ENCODE results near the gene GMDS. TPM values are rescaled to one million over a fixed set of nuclear protein-coding genes. Genes with fewer than 3 reads are reported as not detected.

The GMDS gene
- total RNA-seq, 2 experiments from 2014 or later, result 29.2 to 34.3 TPM

DNA sequence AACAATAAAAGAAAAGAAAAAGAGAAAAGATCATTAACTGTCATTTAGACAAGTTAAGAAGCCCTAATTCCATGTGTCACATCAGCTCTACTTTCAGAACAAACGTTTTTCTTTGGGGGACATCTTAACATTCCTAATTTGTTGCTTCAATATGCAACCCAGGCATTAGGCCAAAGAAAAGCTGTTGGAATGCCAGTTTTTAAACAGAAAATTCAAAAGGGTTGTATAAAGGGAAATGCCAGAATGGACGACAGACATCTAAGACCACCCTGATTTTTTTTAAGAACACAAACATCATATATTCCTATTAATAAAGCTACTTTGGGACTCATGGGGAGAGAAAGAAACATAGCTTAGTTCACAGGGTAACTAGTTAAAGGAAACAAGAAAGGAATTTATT is 315.0 kb downstream of the GMDS start:
- POLR2A ChIA-PET, result no interaction called here
- no peak for ATAC-seq (ENCODE audit: low read depth)
- Mint-ChIP-seq H3K9me3 (peaks cover 4% of the 10 kb centered on the region), H3K27ac (no peak overlapping the region), H3K27me3 (no peaks in the 10 kb centered on the region), H3K4me1 (no peaks in the 10 kb centered on the region), H3K4me3 (no peak overlapping the region), H3K36me3 (peaks cover 16% of the 10 kb centered on the region)
- no peak for DNase-seq

DNA sequence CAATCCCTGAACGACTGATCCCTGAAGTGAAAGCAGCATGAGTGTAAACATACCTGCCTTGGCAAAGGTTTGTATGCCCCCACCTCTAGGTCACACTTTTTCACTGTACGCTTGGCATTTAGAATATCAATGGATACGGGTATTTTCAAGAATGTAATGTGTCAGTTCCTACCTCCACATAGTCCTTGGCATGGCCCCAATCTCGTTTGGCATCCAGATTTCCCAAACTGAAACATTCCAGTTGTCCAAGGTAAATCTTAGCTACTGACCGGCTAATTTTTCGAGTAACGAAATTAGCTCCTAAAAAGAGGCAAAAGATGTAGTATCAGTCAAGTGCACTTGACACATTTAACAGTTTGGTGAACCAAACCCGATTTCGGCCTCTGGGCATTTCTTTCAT is 315.5 kb downstream of the GMDS start:
- ATAC-seq (ENCODE audit: low read depth) (no peak), DNase-seq (no peak)
- Mint-ChIP-seq H3K4me1 (no peaks in the 10 kb centered on the region), H3K9me3 (peaks cover 4% of the 10 kb centered on the region), H3K36me3 (peaks cover 16% of the 10 kb centered on the region), H3K4me3 (no peak overlapping the region), H3K27ac (no peak overlapping the region), H3K27me3 (no peaks in the 10 kb centered on the region)
- POLR2A ChIA-PET, result no interaction called here

- Mint-ChIP-seq H3K4me3 (no peak overlapping the region), H3K27ac (no peak overlapping the region), H3K27me3 (no peaks in the 10 kb centered on the region), H3K9me3 (peaks cover 2% of the 10 kb centered on the region), H3K36me3 (peaks cover 15% of the 10 kb centered on the region), H3K4me1 (no peaks in the 10 kb centered on the region)
- ATAC-seq (ENCODE audit: low read depth), result no peak
- POLR2A ChIA-PET, result no interaction called here
- no peak for DNase-seq
Observed at GRCh38 chr6:1925743-1926430, 319.5 kb downstream of the GMDS start.

DNA sequence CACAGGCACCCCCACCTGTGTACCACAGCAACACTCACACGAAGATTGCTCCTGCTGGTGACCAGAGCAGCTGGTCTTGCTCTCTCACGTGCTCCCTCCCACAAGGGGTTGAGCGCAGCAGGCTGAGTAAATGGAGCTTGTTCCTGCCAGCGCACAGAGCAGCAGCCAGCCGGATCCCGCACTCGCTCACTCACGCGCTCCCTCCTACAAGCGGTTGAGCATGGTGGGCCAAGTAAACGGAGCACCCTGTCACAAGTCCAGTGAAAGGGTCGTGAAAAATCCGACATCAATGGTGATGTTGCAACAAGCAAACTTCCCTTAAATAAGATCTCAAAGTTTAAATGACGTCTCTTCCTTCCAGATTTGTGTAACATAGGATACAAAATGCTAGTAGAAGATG is 322.0 kb downstream of the GMDS start:
- ATAC-seq (ENCODE audit: low read depth), result no peak
- Mint-ChIP-seq H3K4me3 (no peak overlapping the region), H3K4me1 (no peaks in the 10 kb centered on the region), H3K9me3 (peaks cover 2% of the 10 kb centered on the region), H3K36me3 (peaks cover 9% of the 10 kb centered on the region), H3K27ac (no peak overlapping the region), H3K27me3 (no peaks in the 10 kb centered on the region)
- POLR2A ChIA-PET, result no interaction called here
- no peak for DNase-seq

DNA sequence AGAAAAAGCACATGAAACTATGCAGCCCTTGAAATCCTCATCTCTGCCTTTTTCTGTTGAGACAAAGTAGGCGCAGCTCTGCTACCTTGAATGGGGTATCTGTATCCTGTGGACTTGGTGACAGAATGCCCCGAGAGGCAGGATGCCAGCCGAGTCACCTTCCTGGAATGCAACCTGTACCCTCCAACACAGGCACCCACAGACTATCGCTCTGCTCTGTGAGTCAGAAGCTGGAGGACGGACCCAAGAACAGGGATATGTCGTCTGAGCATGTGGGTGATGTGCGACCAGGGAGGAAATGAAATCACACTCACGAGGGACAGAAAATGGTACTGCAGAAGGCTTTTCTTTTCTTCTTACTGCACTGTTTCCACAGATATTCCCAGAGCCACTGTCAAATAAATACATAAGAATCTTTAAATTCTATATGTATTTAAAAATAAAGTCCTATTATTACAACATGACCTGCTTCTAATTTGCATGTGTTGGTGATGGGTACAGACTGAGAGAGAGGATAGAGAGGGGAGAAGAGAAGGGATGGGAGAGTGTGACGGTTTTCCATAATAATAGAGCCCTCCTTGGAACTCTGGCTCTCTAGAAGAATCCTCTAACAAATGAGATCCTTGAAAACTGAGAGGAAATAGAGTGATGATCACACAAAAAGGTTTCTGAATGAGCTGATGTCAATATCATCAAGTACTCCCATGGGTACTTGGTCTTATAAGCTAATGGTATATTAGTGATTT is 327.6 kb downstream of the GMDS start:
- ATAC-seq (ENCODE audit: low read depth) (no peak), DNase-seq (no peak)
- Mint-ChIP-seq H3K4me1 (peaks cover 12% of the 10 kb centered on the region), H3K36me3 (peaks cover 5% of the 10 kb centered on the region), H3K9me3 (no peaks in the 10 kb centered on the region), H3K27ac (no peak overlapping the region), H3K4me3 (no peak overlapping the region), H3K27me3 (no peaks in the 10 kb centered on the region)
- POLR2A ChIA-PET, result no interaction called here

- no peak for DNase-seq
- ATAC-seq (ENCODE audit: low read depth), result no peak
- H3K27ac Mint-ChIP-seq, result no peak overlapping the region
- H3K4me1 Mint-ChIP-seq, result peaks cover 12% of the 10 kb centered on the region
- no peaks in the 10 kb centered on the region for H3K27me3 Mint-ChIP-seq
- H3K9me3 Mint-ChIP-seq, result no peaks in the 10 kb centered on the region
- H3K4me3 Mint-ChIP-seq, result no peak overlapping the region
- H3K36me3 Mint-ChIP-seq, result peaks cover 3% of the 10 kb centered on the region
- POLR2A ChIA-PET, result no interaction called here
Observed at GRCh38 chr6:1916334-1917070, 328.9 kb downstream of the GMDS start.

DNA sequence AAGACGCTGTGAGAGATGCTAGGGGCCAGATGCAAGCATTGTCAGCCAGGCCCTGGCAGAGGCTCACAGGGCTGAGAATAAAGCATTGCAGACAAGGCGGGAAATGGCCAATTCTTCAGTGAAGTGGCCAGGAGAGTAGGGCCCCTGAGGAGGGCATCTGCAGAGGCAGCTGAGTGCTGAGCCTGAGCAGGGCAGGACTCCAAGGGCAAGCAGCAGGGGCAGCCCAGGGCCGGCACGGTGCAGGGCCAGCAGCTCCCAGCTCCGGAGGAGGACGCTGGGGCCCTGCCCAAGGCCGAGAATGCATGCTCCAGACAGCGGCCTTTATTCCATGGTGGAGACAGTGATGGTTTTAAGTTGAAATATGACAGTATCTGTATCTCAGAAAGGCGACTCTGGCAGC is 330.2 kb downstream of the GMDS start:
- H3K4me3 Mint-ChIP-seq, result no peak overlapping the region
- no peak for ATAC-seq (ENCODE audit: low read depth)
- peaks cover 3% of the 10 kb centered on the region for H3K36me3 Mint-ChIP-seq
- DNase-seq, result no peak
- H3K4me1 Mint-ChIP-seq, result peaks cover 12% of the 10 kb centered on the region
- H3K9me3 Mint-ChIP-seq, result no peaks in the 10 kb centered on the region
- H3K27me3 Mint-ChIP-seq, result no peaks in the 10 kb centered on the region
- POLR2A ChIA-PET, result no interaction called here
- no peak overlapping the region for H3K27ac Mint-ChIP-seq

GRCh38 chr6:1913577-1913976 is 331.8 kb downstream of the GMDS start:
- Mint-ChIP-seq H3K27ac (no peak overlapping the region), H3K4me3 (no peak overlapping the region), H3K9me3 (no peaks in the 10 kb centered on the region), H3K4me1 (peaks cover 12% of the 10 kb centered on the region), H3K36me3 (peaks cover 5% of the 10 kb centered on the region), H3K27me3 (no peaks in the 10 kb centered on the region)
- ATAC-seq (ENCODE audit: low read depth), result no peak
- DNase-seq, result no peak
- POLR2A ChIA-PET, result no interaction called here

DNA sequence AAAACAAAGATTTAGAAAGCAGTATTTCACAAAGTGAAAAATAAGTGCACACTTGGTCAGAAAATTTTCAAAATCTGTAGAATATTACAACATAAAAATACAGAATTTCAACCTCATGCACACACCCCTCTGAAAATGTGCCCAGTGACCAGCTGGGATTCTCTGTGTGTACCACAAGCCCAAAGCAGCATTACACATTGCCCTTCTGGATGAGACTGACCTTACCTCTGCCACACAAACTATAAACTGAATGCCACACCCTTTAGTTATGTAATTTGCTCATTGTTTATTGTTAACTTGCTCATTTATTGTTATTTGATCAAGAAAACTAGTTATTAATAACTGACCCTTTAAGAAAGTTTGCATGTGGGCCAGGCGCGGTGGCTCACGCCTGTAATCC is 332.7 kb downstream of the GMDS start:
- ATAC-seq (ENCODE audit: low read depth), result no peak
- DNase-seq, result no peak
- no peaks in the 10 kb centered on the region for H3K9me3 Mint-ChIP-seq
- H3K27me3 Mint-ChIP-seq, result no peaks in the 10 kb centered on the region
- peaks cover 12% of the 10 kb centered on the region for H3K4me1 Mint-ChIP-seq
- no peak overlapping the region for H3K27ac Mint-ChIP-seq
- POLR2A ChIA-PET, result no interaction called here
- peaks cover 4% of the 10 kb centered on the region for H3K36me3 Mint-ChIP-seq
- no peak overlapping the region for H3K4me3 Mint-ChIP-seq

DNA sequence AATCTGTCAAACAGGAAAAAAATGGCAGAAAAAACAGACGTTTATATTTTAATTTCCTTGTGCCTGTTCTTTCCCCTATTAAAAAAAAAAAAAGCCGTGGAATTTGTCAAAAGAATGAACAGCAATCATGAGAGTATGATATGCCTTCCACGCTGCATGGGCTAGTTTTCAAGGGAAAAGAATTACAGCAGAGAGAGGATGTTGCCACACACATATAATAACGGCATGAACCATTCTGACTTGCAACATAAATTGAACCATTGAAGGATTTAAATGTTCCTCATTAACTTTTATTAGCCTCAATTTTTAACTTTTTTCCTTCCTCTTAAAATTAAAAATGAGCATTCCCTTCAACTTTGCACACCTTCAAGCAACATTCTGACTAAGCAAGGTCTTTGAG is 333.9 kb downstream of the GMDS start:
- ATAC-seq (ENCODE audit: low read depth), result no peak
- POLR2A ChIA-PET, result no interaction called here
- H3K36me3 Mint-ChIP-seq, result peaks cover 4% of the 10 kb centered on the region
- H3K27ac Mint-ChIP-seq, result no peak overlapping the region
- no peaks in the 10 kb centered on the region for H3K27me3 Mint-ChIP-seq
- H3K9me3 Mint-ChIP-seq, result no peaks in the 10 kb centered on the region
- H3K4me3 Mint-ChIP-seq, result no peak overlapping the region
- DNase-seq, result no peak
- H3K4me1 Mint-ChIP-seq, result peaks cover 4% of the 10 kb centered on the region

GRCh38 chr6:1910621-1911407 is 334.6 kb downstream of the GMDS start:
- Mint-ChIP-seq H3K36me3 (peaks cover 2% of the 10 kb centered on the region), H3K27me3 (no peaks in the 10 kb centered on the region), H3K27ac (no peak overlapping the region), H3K9me3 (no peaks in the 10 kb centered on the region), H3K4me3 (no peak overlapping the region), H3K4me1 (peaks cover 3% of the 10 kb centered on the region)
- DNase-seq (no peak), ATAC-seq (ENCODE audit: low read depth) (no peak)
- POLR2A ChIA-PET, result no interaction called here

GRCh38 chr6:1908784-1909183 is 336.6 kb downstream of the GMDS start:
- POLR2A ChIA-PET, result no interaction called here
- no peak overlapping the region for H3K27ac Mint-ChIP-seq
- no peak for ATAC-seq (ENCODE audit: low read depth)

DNA sequence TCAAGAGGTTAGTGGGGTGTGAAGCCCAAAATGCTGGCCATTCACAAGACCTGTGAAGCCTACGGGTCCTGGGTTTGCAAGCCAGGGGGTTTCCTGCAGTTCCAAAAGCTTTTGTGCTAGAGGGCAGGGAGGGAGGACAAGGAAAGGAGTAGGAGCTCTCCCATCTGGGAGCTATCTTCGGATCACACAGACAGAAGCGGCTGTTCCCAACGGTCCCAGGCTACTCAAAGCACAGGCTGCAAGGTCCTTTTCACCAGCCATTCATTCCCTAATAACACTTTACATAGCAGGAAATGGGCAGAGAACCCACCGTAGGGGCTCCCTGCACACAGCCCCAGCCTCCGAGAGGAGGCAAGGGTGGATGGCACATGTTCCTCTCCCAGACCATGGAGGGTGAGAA is 338.8 kb downstream of the GMDS start:
- Mint-ChIP-seq H3K36me3 (peaks cover 2% of the 10 kb centered on the region), H3K4me1 (no peaks in the 10 kb centered on the region), H3K27ac (no peak overlapping the region), H3K27me3 (no peaks in the 10 kb centered on the region), H3K4me3 (no peak overlapping the region), H3K9me3 (no peaks in the 10 kb centered on the region)
- ATAC-seq (ENCODE audit: low read depth) (no peak), DNase-seq (no peak)
- POLR2A ChIA-PET, result no interaction called here

More at GRCh38 chr6:1908784-1909183, 336.6 kb downstream of the GMDS start:
- H3K4me1 Mint-ChIP-seq, result peaks cover 3% of the 10 kb centered on the region
- no peak for DNase-seq
- H3K27me3 Mint-ChIP-seq, result no peaks in the 10 kb centered on the region
- H3K36me3 Mint-ChIP-seq, result peaks cover 2% of the 10 kb centered on the region
- no peaks in the 10 kb centered on the region for H3K9me3 Mint-ChIP-seq
- H3K4me3 Mint-ChIP-seq, result no peak overlapping the region

Data from activated naive CD8-positive, alpha-beta T cell treated with anti-CD3 and anti-CD28 coated beads, Interleukin-2, amount 10 ng/mL, durations not matched to agents 7 days and 5 days (primary cell).